ENCODE data around the gene VENTX.

The VENTX gene

DNA sequence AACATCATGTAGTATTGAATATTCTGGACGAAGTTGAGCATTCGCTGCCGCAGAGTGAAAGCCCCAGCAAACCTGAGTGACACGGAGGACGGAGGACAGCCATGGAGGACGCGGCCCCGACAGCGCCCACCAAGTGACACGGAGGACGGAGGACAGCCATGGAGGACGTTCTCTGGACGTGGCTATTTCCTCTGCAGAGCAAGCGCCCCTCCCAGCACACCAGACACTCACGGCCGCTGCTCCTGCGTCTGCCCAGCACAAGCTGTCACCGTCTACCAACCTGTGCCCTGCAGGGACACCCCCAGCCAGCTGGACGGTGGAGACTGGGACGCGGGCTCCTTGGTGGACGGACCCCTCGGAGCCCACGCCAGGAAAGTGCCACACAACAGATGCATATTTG lies 46.3 kb downstream of the VENTX start:
- TF ChIP-seq, protein P1, sequence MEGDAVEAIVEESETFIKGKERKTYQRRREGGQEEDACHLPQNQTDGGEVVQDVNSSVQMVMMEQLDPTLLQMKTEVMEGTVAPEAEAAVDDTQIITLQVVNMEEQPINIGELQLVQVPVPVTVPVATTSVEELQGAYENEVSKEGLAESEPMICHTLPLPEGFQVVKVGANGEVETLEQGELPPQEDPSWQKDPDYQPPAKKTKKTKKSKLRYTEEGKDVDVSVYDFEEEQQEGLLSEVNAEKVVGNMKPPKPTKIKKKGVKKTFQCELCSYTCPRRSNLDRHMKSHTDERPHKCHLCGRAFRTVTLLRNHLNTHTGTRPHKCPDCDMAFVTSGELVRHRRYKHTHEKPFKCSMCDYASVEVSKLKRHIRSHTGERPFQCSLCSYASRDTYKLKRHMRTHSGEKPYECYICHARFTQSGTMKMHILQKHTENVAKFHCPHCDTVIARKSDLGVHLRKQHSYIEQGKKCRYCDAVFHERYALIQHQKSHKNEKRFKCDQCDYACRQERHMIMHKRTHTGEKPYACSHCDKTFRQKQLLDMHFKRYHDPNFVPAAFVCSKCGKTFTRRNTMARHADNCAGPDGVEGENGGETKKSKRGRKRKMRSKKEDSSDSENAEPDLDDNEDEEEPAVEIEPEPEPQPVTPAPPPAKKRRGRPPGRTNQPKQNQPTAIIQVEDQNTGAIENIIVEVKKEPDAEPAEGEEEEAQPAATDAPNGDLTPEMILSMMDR (IDR thresholded peaks at IDR 0.05; ENCODE audit: borderline replicate concordance, insufficient read depth, low read depth, low read length), result no peak
- H3K4me3 ChIP-seq (ENCODE audit: low read depth, low read length), result no peak overlapping the region

DNA sequence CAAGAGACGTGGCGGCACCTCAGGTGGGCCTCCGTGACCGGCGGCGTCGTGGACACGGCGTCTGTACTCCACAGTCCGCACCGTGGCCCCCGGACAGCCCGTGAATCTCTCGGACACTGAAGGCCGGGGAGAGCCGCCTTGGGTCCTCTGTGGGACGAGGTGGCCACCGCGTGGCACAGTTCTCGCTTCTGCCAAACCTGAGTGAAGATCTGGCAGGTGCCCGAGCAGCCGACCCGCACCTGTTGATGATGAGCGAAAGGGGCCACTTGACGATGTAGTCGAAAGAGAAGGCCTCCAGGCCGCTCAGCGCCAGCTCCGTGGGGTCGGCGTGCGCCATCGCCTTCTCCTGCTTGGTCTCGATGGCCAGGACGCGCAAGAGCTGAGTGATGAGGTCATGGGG lies 47.6 kb downstream of the VENTX start:
- TF ChIP-seq, protein P1 (IDR thresholded peaks at IDR 0.05; ENCODE audit: borderline replicate concordance, insufficient read depth, low read depth, low read length), result no peak
- H3K4me3 ChIP-seq (ENCODE audit: low read depth, low read length), result no peak overlapping the region

DNA sequence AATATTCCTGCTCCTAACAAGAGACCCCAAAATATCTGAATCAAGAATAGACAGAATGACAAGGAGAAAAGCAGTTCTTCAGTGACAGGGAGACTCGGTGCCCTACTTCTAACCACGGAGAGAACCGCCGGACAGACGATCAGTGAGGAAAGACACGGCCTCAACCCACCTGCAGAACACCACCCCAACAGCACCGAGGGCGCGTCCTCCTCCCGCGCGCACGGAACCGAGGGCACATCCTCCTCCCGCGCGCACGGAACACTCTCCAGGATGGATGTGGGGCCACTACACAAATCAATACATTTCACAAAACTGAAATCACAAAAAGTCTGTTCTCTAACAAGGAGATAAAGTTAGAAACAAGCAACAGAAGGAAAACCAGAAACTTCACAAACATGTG lies 48.7 kb downstream of the VENTX start:
- TF ChIP-seq, protein P1 (IDR thresholded peaks at IDR 0.05; ENCODE audit: borderline replicate concordance, insufficient read depth, low read depth, low read length), result no peak
- no peak overlapping the region for H3K4me3 ChIP-seq (ENCODE audit: low read depth, low read length)

DNA sequence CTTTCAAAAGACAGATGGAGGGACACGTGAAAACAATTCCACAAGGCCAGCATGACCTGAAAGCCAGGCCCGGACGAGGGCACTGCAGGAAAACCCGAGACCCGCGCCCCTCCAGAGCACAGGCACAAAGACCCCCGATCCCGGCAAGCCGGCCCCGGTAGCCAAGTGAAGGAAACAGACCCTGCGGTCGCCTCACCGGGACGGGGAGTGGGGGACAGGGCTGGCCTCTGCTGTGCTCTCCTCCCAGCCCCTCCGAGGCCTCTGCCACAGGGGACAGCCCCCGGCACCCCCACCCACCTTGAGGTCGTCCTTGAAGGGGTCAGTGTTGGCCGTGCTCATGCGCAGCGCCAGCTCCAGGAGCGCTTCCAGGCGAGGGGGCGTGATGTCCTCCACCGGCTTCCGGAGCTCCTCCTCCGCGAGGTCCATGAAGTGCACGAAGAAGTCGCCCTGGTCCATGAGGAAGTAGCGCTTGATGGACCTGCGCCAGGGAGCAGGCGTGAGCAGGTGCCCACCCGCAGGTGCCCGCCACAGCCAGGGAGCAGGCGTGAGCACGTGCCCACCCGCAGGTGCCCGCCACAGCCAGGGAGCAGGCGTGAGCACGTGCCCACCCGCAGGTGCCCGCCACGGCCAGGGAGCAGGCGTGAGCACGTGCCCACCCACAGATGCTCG lies 50.3 kb downstream of the VENTX start:
- TF ChIP-seq, protein P1 (IDR thresholded peaks at IDR 0.05; ENCODE audit: borderline replicate concordance, insufficient read depth, low read depth, low read length), result no peak
- H3K4me3 ChIP-seq (ENCODE audit: low read depth, low read length), result no peak overlapping the region

DNA sequence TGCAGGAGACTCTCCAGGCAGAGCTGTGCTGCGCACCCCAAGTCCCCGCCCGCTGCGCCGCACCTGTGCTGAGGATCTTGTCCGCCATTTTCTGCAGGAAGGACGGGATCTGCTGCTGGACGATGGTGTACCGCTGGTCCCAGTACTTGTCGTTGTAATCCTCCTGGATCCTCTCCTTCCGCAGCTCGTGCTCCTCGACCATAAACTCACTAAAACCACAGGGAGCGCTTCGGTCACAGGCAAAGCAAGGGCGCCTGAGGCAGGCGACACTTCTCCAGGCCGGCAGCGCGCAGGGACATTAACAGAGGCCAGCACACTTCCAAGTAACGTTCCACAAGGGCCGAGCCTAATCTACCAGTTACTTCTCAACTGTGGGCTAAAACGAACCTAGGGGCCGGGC lies 52.1 kb downstream of the VENTX start:
- no peak overlapping the region for H3K4me3 ChIP-seq (ENCODE audit: low read depth, low read length)
- TF ChIP-seq, protein P1 (IDR thresholded peaks at IDR 0.05; ENCODE audit: borderline replicate concordance, insufficient read depth, low read depth, low read length), result no peak

Measured in GM12875 (cell line).